Ammon's horn (tissue), 1 donor: ENCODE data around the gene COPB2.
"Not testable (repeated sequence)": the region's sequence is repeated elsewhere in the genome, so short reads cannot be mapped to it uniquely, and the experiment has no call there.

Experiments used
- DNase-seq: peaks from one replicate; pipeline ENCODE4 v3.0.0-alpha.2; 2016; ENCODE audit warnings: low spot score

The COPB2 gene

GRCh38 chr3:139378587-139379241, 10.7 kb downstream of the COPB2 start:
- no peak for DNase-seq

GRCh38 chr3:139377378-139377777, 12.1 kb downstream of the COPB2 start:
- no peak for DNase-seq

- no peak for DNase-seq
Measured at GRCh38 chr3:139374099-139374498, 15.3 kb downstream of the COPB2 start.

GRCh38 chr3:139364549-139364948, 24.9 kb downstream of the COPB2 start:
- no peak for DNase-seq

GRCh38 chr3:139361276-139361675, 28.2 kb downstream of the COPB2 start:
- no peak for DNase-seq

- DNase-seq = peak; percentile 22
Measured at GRCh38 chr3:139358841-139359562, 30.4 kb downstream of the COPB2 start.

- no peak for DNase-seq
Measured at GRCh38 chr3:139357899-139358298, 31.5 kb downstream of the COPB2 start.

GRCh38 chr3:139355891-139356290, 33.6 kb downstream of the COPB2 start:
- DNase-seq = no peak

GRCh38 chr3:139355476-139355875, 34.0 kb downstream of the COPB2 start:
- DNase-seq = peak; percentile 49

- DNase-seq = no peak
Measured at GRCh38 chr3:139354661-139355060, 34.8 kb downstream of the COPB2 start.

GRCh38 chr3:139353920-139354556, 35.4 kb downstream of the COPB2 start:
- DNase-seq = peak; percentile 61

GRCh38 chr3:139346771-139347170, 42.7 kb downstream of the COPB2 start:
- no peak for DNase-seq

- peak; percentile 94 for DNase-seq
Measured at GRCh38 chr3:139343895-139344856, 45.3 kb downstream of the COPB2 start, which contains the start of gene MRPS22. TSS of gene MRPS22 (plus strand) at chr3:139344020. CDS start at chr3:139344027, 7 bp downstream.

GRCh38 chr3:139342054-139342453, 47.4 kb downstream of the COPB2 start:
- DNase-seq = no peak

- no peak for DNase-seq
Measured at GRCh38 chr3:139340784-139341183, 48.7 kb downstream of the COPB2 start.

GRCh38 chr3:139339219-139339906, 50.1 kb downstream of the COPB2 start:
- no peak for DNase-seq

GRCh38 chr3:139338405-139338804, 51.0 kb downstream of the COPB2 start:
- DNase-seq = no peak

- not testable (repeated sequence) for DNase-seq
Measured at GRCh38 chr3:139334675-139335074, 54.8 kb downstream of the COPB2 start.

- DNase-seq = no peak
Measured at GRCh38 chr3:139332092-139332491, 57.4 kb downstream of the COPB2 start.

GRCh38 chr3:139329364-139329850, 60.0 kb downstream of the COPB2 start:
- DNase-seq = peak; percentile 83

- no peak for DNase-seq
Measured at GRCh38 chr3:139328356-139328755, 61.1 kb downstream of the COPB2 start.
